Measurements from ENCODE around the gene NUCKS1. TPM values are rescaled to one million over a fixed set of nuclear protein-coding genes. Genes with fewer than 3 reads are reported as not detected.

NUCKS1 gene
- total RNA-seq, 1 experiment from 2014 or later: 401 TPM

DNA sequence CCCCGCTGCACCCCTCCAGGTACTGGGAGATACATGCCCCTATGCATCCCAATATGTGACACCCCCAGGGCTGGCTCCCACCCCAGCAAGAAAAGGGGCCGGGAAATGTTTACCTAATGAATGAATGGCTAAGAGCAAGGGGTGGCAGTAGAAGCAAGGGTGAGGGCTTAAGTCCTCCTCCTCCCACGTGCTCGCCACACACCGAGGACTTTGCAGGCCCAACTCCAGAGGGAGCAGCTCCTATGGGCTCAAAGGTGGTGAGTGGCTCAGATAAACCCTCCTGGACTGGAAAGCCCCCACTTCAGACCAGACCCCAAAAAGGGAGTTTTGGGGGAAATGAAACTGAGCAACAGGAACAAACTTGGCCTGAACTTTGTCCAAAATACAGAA, 81.0 kb downstream of the NUCKS1 start:
- CTCF ChIA-PET: interaction anchor here (0.7 to 19.1 kb wide), 6 partner anchors 10 to 308 kb away, joined by 3 to 468 read pairs (median 6); no protein-coding TSS in a partner anchor
- DNase-seq (ENCODE audit: low spot score) (no peak), ATAC-seq (no peak)
- Mint-ChIP-seq H3K9me3 (no peaks in the 10 kb centered on the region), H3K4me1 (peaks cover 68% of the 10 kb centered on the region), H3K27me3 (ENCODE audit: low read depth) (no peaks in the 10 kb centered on the region), H3K36me3 (no peaks in the 10 kb centered on the region; the same call in 1 of the 2 replicates), H3K27ac (no peak overlapping the region), H3K4me3 (no peak overlapping the region; the same call in 1 of the 2 replicates)
- POLR2A ChIA-PET: interaction anchor here (2.0 kb wide), 1 partner anchor 10 kb away, joined by 9 read pairs; no protein-coding TSS in a partner anchor
- no peak for TF ChIP-seq KAT7 (CRISPR knock-in tag; IDR thresholded peaks at IDR 0.05; ENCODE audit: borderline replicate concordance)
- TF ChIP-seq, protein P1, sequence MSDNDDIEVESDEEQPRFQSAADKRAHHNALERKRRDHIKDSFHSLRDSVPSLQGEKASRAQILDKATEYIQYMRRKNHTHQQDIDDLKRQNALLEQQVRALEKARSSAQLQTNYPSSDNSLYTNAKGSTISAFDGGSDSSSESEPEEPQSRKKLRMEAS (CRISPR knock-in tag; IDR thresholded peaks at IDR 0.05): peak; percentile 57

DNA sequence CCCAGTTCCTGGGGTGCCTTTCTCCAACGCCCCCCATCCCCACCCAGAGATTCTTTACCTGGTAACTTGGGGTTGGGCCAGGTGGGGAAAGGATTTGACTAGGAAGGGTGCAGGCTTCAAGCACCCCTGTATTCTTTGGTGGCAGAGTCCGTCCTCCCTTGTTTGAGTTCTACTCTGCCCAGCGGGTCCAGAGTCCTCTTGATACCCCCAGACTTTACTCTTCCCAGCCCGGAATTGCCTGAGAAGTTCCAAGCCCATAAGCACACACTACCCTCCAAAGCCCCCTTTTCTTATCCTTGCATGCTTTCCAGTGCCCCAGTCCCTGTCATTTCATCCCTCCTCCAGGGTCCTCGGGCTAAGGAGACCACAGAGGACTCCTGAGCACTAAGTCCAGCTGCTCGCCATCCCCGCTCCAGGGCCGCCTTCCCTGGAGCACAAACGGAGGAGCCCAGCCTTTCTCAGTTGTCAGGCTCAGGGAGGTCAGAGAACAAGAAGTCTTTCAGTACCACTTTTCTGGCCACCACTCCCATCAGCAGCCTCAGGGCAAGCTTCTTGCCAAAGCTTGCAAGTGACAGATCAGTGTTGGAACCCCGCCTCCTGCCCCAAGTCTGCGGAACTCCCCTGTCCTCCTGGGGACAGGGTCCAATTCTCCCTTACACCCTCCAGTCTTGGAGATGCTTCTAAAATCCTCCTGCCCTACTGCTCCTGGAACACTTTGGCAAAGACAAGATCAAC, 81.9 kb downstream of the NUCKS1 start:
- no peak for ATAC-seq
- no peak for DNase-seq (ENCODE audit: low spot score)
- CTCF ChIA-PET: interaction anchor here (0.6 to 19.1 kb wide), 8 partner anchors 9 to 309 kb away, joined by 3 to 468 read pairs (median 6); partner anchors contain the start of gene SLC45A3

More for the DNA sequence above, 81.9 kb downstream of the NUCKS1 start:
- POLR2A ChIA-PET: no interaction called here
- Mint-ChIP-seq H3K27ac (0 out of 2 replicates have a peak overlapping the region, but pooled peaks have one; percentile 18), H3K4me1 (peaks cover 63% of the 10 kb centered on the region), H3K9me3 (no peaks in the 10 kb centered on the region), H3K4me3 (no peak overlapping the region), H3K27me3 (ENCODE audit: low read depth) (no peaks in the 10 kb centered on the region), H3K36me3 (peaks cover 4% of the 10 kb centered on the region; the same call in 1 of the 2 replicates)
- no peak for TF ChIP-seq ZNF423 (CRISPR knock-in tag; IDR thresholded peaks at IDR 0.05)
- TF ChIP-seq JAZF1 (CRISPR knock-in tag; IDR thresholded peaks at IDR 0.05): no peak
- TF ChIP-seq, protein P2, sequence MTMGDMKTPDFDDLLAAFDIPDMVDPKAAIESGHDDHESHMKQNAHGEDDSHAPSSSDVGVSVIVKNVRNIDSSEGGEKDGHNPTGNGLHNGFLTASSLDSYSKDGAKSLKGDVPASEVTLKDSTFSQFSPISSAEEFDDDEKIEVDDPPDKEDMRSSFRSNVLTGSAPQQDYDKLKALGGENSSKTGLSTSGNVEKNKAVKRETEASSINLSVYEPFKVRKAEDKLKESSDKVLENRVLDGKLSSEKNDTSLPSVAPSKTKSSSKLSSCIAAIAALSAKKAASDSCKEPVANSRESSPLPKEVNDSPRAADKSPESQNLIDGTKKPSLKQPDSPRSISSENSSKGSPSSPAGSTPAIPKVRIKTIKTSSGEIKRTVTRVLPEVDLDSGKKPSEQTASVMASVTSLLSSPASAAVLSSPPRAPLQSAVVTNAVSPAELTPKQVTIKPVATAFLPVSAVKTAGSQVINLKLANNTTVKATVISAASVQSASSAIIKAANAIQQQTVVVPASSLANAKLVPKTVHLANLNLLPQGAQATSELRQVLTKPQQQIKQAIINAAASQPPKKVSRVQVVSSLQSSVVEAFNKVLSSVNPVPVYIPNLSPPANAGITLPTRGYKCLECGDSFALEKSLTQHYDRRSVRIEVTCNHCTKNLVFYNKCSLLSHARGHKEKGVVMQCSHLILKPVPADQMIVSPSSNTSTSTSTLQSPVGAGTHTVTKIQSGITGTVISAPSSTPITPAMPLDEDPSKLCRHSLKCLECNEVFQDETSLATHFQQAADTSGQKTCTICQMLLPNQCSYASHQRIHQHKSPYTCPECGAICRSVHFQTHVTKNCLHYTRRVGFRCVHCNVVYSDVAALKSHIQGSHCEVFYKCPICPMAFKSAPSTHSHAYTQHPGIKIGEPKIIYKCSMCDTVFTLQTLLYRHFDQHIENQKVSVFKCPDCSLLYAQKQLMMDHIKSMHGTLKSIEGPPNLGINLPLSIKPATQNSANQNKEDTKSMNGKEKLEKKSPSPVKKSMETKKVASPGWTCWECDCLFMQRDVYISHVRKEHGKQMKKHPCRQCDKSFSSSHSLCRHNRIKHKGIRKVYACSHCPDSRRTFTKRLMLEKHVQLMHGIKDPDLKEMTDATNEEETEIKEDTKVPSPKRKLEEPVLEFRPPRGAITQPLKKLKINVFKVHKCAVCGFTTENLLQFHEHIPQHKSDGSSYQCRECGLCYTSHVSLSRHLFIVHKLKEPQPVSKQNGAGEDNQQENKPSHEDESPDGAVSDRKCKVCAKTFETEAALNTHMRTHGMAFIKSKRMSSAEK (CRISPR knock-in tag; IDR thresholded peaks at IDR 0.05; ENCODE audit: borderline replicate concordance): no peak
- no peak for TF ChIP-seq SMAD4 (CRISPR knock-in tag; IDR thresholded peaks at IDR 0.05)
- no peak for TF ChIP-seq GTF2I (CRISPR knock-in tag; conservative IDR thresholded peaks at IDR 0.05)
- TF ChIP-seq GABPB1 (CRISPR knock-in tag; IDR thresholded peaks at IDR 0.05): no peak
- no peak for TF ChIP-seq MXD4 (CRISPR knock-in tag; IDR thresholded peaks at IDR 0.05; ENCODE audit: borderline replicate concordance)
- no peak for TF ChIP-seq RORB (CRISPR knock-in tag; IDR thresholded peaks at IDR 0.05)
- no peak for TF ChIP-seq FOXP1 (CRISPR knock-in tag; IDR thresholded peaks at IDR 0.05; ENCODE audit: borderline replicate concordance)
- no peak for TF ChIP-seq TEAD1 (CRISPR knock-in tag; IDR thresholded peaks at IDR 0.05)
- TF ChIP-seq, protein P3, sequence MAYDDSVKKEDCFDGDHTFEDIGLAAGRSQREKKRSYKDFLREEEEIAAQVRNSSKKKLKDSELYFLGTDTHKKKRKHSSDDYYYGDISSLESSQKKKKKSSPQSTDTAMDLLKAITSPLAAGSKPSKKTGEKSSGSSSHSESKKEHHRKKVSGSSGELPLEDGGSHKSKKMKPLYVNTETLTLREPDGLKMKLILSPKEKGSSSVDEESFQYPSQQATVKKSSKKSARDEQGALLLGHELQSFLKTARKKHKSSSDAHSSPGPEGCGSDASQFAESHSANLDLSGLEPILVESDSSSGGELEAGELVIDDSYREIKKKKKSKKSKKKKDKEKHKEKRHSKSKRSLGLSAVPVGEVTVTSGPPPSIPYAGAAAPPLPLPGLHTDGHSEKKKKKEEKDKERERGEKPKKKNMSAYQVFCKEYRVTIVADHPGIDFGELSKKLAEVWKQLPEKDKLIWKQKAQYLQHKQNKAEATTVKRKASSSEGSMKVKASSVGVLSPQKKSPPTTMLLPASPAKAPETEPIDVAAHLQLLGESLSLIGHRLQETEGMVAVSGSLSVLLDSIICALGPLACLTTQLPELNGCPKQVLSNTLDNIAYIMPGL (CRISPR knock-in tag; IDR thresholded peaks at IDR 0.05): no peak
- no peak for TF ChIP-seq TCF7 (CRISPR knock-in tag; IDR thresholded peaks at IDR 0.05; ENCODE audit: low read depth)
- TF ChIP-seq, protein P4, sequence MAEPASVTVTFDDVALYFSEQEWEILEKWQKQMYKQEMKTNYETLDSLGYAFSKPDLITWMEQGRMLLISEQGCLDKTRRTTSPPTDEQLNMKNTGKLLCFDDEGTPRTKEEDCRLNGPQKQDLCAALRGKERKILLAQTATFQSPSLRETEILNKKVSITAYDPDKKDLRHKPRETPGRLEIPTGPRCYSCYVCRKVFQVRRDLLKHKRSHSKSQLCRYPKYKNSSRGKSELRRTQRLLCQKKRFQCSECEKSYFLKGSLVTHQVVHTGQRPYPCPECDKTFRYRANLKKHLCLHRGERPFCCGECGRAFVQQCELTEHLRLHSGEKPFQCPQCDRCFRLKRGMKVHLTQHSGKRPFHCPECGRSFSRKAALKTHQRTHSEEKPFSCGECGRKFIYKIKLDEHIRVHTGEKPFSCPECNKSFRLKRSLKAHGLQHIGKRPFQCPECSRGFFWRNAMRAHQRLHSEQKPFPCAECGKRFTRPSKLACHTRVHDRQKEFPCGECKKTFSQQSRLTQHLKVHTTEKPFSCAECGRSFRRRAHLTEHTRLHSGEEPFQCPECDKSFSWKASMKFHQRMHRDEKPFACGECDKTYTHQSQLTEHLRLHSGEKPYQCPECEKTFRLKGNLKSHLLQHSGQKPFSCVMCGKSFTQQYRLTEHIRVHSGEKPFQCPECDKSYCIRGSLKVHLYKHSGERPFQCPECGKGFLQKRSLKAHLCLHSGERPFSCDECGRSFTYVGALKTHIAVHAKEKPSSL (CRISPR knock-in tag; conservative IDR thresholded peaks at IDR 0.05): no peak
- TF ChIP-seq, protein P1 (CRISPR knock-in tag; IDR thresholded peaks at IDR 0.05): no peak
- TF ChIP-seq, protein P5, sequence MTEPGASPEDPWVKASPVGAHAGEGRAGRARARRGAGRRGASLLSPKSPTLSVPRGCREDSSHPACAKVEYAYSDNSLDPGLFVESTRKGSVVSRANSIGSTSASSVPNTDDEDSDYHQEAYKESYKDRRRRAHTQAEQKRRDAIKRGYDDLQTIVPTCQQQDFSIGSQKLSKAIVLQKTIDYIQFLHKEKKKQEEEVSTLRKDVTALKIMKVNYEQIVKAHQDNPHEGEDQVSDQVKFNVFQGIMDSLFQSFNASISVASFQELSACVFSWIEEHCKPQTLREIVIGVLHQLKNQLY (CRISPR knock-in tag; IDR thresholded peaks at IDR 0.05): no peak
- no peak for TF ChIP-seq ZNF671 (CRISPR knock-in tag; IDR thresholded peaks at IDR 0.05)
- no peak for TF ChIP-seq NR3C1 (CRISPR knock-in tag; conservative IDR thresholded peaks at IDR 0.05; ENCODE audit: low read depth)
- TF ChIP-seq, protein P6, sequence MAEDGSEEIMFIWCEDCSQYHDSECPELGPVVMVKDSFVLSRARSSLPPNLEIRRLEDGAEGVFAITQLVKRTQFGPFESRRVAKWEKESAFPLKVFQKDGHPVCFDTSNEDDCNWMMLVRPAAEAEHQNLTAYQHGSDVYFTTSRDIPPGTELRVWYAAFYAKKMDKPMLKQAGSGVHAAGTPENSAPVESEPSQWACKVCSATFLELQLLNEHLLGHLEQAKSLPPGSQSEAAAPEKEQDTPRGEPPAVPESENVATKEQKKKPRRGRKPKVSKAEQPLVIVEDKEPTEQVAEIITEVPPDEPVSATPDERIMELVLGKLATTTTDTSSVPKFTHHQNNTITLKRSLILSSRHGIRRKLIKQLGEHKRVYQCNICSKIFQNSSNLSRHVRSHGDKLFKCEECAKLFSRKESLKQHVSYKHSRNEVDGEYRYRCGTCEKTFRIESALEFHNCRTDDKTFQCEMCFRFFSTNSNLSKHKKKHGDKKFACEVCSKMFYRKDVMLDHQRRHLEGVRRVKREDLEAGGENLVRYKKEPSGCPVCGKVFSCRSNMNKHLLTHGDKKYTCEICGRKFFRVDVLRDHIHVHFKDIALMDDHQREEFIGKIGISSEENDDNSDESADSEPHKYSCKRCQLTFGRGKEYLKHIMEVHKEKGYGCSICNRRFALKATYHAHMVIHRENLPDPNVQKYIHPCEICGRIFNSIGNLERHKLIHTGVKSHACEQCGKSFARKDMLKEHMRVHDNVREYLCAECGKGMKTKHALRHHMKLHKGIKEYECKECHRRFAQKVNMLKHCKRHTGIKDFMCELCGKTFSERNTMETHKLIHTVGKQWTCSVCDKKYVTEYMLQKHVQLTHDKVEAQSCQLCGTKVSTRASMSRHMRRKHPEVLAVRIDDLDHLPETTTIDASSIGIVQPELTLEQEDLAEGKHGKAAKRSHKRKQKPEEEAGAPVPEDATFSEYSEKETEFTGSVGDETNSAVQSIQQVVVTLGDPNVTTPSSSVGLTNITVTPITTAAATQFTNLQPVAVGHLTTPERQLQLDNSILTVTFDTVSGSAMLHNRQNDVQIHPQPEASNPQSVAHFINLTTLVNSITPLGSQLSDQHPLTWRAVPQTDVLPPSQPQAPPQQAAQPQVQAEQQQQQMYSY (CRISPR knock-in tag; IDR thresholded peaks at IDR 0.05): no peak
